Fibroblast of lung (primary cell): Measurements from ENCODE around the gene NT5DC4.

Experiments
- EZH2 ChIP-seq: IDR thresholded peaks from 2 replicates; pipeline ENCODE4 v1.5.1; 2012; ENCODE audit warnings: low read length, control low read depth, mild to moderate bottlenecking; ENCODE audit errors: missing control alignments
- TF ChIP-seq, protein P1 (sequence below), 2 donors: IDR thresholded peaks in 1 of 2; conservative IDR thresholded peaks in 1 of 2; 1 replicate in 1 of 2; 2 replicates in 1 of 2; pipeline ENCODE4 v1.5.1; 2011 to 2012; ENCODE audit warnings: low read length in 2 of 2, control low read depth in 1 of 2, inconsistent platforms in 1 of 2, low read depth in 1 of 2, mild to moderate bottlenecking in 1 of 2

DNA sequence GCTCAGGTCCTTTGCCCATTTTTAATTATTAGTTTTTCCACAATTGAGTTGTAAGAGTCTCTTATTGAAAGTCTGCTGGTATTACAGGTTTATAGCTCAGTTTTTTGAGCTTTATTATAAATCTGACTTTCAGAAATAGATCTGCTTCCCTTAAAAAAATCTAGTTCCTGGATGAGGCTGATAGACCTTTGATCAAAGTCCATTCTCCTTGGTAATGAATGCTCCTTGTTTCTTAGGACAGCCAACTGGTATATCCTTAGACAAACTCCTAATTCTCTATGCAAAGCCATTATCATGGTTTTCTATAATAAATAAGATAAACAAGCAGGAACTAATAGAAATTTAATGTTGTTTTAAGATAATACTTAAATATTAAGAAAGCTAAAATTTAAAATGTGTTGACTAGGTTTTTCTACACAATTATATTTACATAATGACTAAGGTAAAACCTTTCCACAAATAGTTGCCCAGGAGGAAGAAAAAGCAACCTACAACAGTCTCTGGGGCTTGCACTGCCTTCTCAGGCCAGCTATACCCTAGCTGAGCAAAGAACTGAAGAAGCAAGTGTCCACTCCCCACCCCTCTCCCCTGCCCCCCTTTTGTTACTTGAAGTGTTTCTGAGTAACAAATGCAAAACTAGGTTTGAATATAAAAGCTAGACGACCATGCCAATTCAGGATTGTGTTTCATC lies 16.9 kb downstream of the NT5DC4 start:
- TF ChIP-seq, protein P1, sequence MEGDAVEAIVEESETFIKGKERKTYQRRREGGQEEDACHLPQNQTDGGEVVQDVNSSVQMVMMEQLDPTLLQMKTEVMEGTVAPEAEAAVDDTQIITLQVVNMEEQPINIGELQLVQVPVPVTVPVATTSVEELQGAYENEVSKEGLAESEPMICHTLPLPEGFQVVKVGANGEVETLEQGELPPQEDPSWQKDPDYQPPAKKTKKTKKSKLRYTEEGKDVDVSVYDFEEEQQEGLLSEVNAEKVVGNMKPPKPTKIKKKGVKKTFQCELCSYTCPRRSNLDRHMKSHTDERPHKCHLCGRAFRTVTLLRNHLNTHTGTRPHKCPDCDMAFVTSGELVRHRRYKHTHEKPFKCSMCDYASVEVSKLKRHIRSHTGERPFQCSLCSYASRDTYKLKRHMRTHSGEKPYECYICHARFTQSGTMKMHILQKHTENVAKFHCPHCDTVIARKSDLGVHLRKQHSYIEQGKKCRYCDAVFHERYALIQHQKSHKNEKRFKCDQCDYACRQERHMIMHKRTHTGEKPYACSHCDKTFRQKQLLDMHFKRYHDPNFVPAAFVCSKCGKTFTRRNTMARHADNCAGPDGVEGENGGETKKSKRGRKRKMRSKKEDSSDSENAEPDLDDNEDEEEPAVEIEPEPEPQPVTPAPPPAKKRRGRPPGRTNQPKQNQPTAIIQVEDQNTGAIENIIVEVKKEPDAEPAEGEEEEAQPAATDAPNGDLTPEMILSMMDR (conservative IDR thresholded peaks at IDR 0.05 in 1 of 2, IDR thresholded peaks at IDR 0.05 in 1 of 2; ENCODE audit: low read depth in 1 of 2, low read length in 2 of 2), result no peak
- TF ChIP-seq EZH2, result no peak
